Endothelial cell of umbilical vein (primary cell): ENCODE data around the gene CTSC. TPM values are rescaled to one million over a fixed set of nuclear protein-coding genes. Genes with fewer than 3 reads are reported as not detected.

Source experiments
- BruUV-seq: library from RNA; stranded (reverse); fragments of 400-500 nt; replicated peaks from 2 replicates; lab custom pipeline; 2021; lab: Mats Ljungman, UMichigan
- CTCF ChIA-PET: fragments of 300-600, 350-600 bp; sonication (Branson Sonifier 250); formaldehyde crosslinking; loops from one replicate; lab custom pipeline; 2021; ENCODE audit warnings: antibody characterized with exemption, inconsistent platforms; lab: Charles Lee
- POLR2A ChIA-PET: fragments of 300-600, 350-600 bp; sonication (Branson Sonifier 250); formaldehyde crosslinking; loops from one replicate; lab custom pipeline; 2021; ENCODE audit warnings: antibody characterized with exemption, inconsistent platforms; lab: Charles Lee
- DNase-seq: peaks from one replicate; pipeline ENCODE4 v3.0.0-alpha.2; 2011; ENCODE audit warnings: low read depth, low spot score
- FAIRE-seq: peaks from 2 replicates; lab custom pipeline; 2011; peaks lifted over from hg19 to GRCh38; lab: Jason Lieb, UNC
- H2AFZ ChIP-seq: 2 replicates; pipeline ENCODE4 v1.6.0; 2012; ENCODE audit warnings: low read depth, low read length, control low read depth, inconsistent platforms
- H3K27ac ChIP-seq: 2 replicates; pipeline ENCODE4 v1.5.1; 2011; ENCODE audit warnings: low read depth, mild to moderate bottlenecking, control low read depth, low read length, moderate library complexity; ENCODE audit not compliant: insufficient read depth
- H3K27me3 ChIP-seq, 2 experiments: 2 replicates each; pipeline versions ENCODE4 v1.6.0 to v1.6.1; 2011; ENCODE audit warnings: low read length in 2 of 2, mixed read lengths in 1 of 2; ENCODE audit not compliant: control insufficient read depth in 2 of 2, insufficient read depth in 2 of 2
- H3K36me3 ChIP-seq, 2 experiments: 2 replicates in 1 of 2; 3 replicates in 1 of 2; pipeline ENCODE4 v1.5.1; 2011; ENCODE audit warnings: low read length in 2 of 2, mild to moderate bottlenecking in 1 of 2, moderate library complexity in 1 of 2; ENCODE audit not compliant: control insufficient read depth in 2 of 2, insufficient read depth in 2 of 2; ENCODE audit errors: extremely low read depth in 1 of 2
- H3K4me1 ChIP-seq: 3 replicates; pipeline ENCODE4 v1.5.1; 2011; ENCODE audit warnings: mild to moderate bottlenecking, low read length; ENCODE audit not compliant: control insufficient read depth, insufficient read depth; ENCODE audit errors: extremely low read depth
- H3K4me2 ChIP-seq: 2 replicates; pipeline ENCODE4 v1.6.1; 2011; ENCODE audit warnings: low read length, control low read depth, mixed read lengths; ENCODE audit not compliant: insufficient read depth
- H3K4me3 ChIP-seq, 3 experiments: fragments of 200-600 bp in 1 of 3; sonication (generic), shearing (Covaris generic) in 1 of 3; replicated peaks in 1 of 3; 2 replicates each; pipeline ENCODE4 v1.5.1; 2011 to 2016; ENCODE audit warnings: control low read depth in 3 of 3, low read length in 3 of 3, mild to moderate bottlenecking in 2 of 3, inconsistent platforms in 1 of 3, low read depth in 1 of 3, moderate library complexity in 1 of 3; ENCODE audit not compliant: insufficient read depth in 1 of 3
- H3K79me2 ChIP-seq: 2 replicates; pipeline ENCODE4 v1.6.0; 2012; ENCODE audit warnings: low read length, inconsistent platforms; ENCODE audit not compliant: control insufficient read depth, insufficient read depth
- H3K9ac ChIP-seq: replicated peaks from 2 replicates; pipeline ENCODE3; 2011; ENCODE audit warnings: low read length, control low read depth; ENCODE audit not compliant: insufficient read depth; ENCODE audit errors: extremely low read depth
- H3K9me1 ChIP-seq: replicated peaks from 3 replicates; pipeline ENCODE4 v1.6.0; 2011; ENCODE audit warnings: mild to moderate bottlenecking, low read length; ENCODE audit not compliant: control insufficient read depth, insufficient read depth; ENCODE audit errors: extremely low read depth
- H3K9me3 ChIP-seq: replicated peaks from 2 replicates; pipeline ENCODE4 v1.5.1; 2012; ENCODE audit warnings: low read length, inconsistent platforms; ENCODE audit not compliant: control insufficient read depth, insufficient read depth
- H4K20me1 ChIP-seq: replicated peaks from 2 replicates; pipeline ENCODE3; 2011; ENCODE audit warnings: mild to moderate bottlenecking, low read length; ENCODE audit not compliant: control insufficient read depth, insufficient read depth; ENCODE audit errors: extremely low read depth
- EZH2 ChIP-seq: IDR thresholded peaks from 2 replicates; pipeline ENCODE4 v1.6.1; 2012; ENCODE audit warnings: borderline replicate concordance, low read depth, mild to moderate bottlenecking, moderate library complexity, low read length, inconsistent platforms; ENCODE audit not compliant: severe bottlenecking
- FOS ChIP-seq: IDR thresholded peaks from 2 replicates; pipeline ENCODE4 v1.6.1; 2011; ENCODE audit warnings: mild to moderate bottlenecking, low read length, moderate library complexity, borderline replicate concordance; ENCODE audit not compliant: insufficient read depth
- GATA2 ChIP-seq: IDR thresholded peaks from 2 replicates; pipeline ENCODE4 v1.7.0; 2011; ENCODE audit warnings: low read depth, mild to moderate bottlenecking, moderate library complexity, mixed read lengths, low read length; ENCODE audit not compliant: insufficient read length, insufficient read depth
- JUN ChIP-seq: IDR thresholded peaks from 2 replicates; pipeline ENCODE4 v1.6.1; 2011; ENCODE audit warnings: borderline replicate concordance, low read depth; ENCODE audit not compliant: insufficient read length, insufficient read depth
- MYC ChIP-seq: IDR thresholded peaks from one replicate; pipeline ENCODE4 v1.6.1; 2011; ENCODE audit warnings: mild to moderate bottlenecking, low read depth, low read length
- POLR2A ChIP-seq: IDR thresholded peaks from 2 replicates; pipeline ENCODE4 v1.6.1; 2012; ENCODE audit warnings: low read depth, mild to moderate bottlenecking, control low read depth, low read length
- POLR2AphosphoS5 ChIP-seq: IDR thresholded peaks from 2 replicates; pipeline ENCODE4 v1.6.1; 2012; ENCODE audit warnings: low read depth, mild to moderate bottlenecking, control low read depth, low read length, moderate library complexity; ENCODE audit not compliant: insufficient read depth
- dilution Hi-C: fragments of 300-500 bp; cut with MboI; formaldehyde crosslinking; loops from one replicate; pipeline ENCODE4 v1.15.0; 2019; ENCODE audit warnings: low sequenced_read_pairs; ENCODE audit not compliant: extremely low pct_ligation_motif_present
- intact Hi-C: fragments of 100-400 bp; cut with micrococcal nuclease; formaldehyde crosslinking; loops from one replicate; pipeline ENCODE4 v1.10.0; 2022
- polyA plus RNA-seq, 4 experiments: library from polyadenylated mRNA; depleted of rRNA in 3 of 4; stranded (reverse) in 3 of 4; unstranded in 1 of 4; fragments of >200 nt; gene quantifications; 2 replicates each; pipeline versions ENCODE4 v1.2.1 to v1.2.3, GENCODE V29; 2011 to 2012; ENCODE audit warnings: missing spikeins in 1 of 4
- total RNA-seq: library from RNA; stranded (reverse); gene quantifications from 2 replicates; pipeline ENCODE4 v1.2.3, GENCODE V29; 2021
- TF ChIP-seq, protein P1 (sequence below): IDR thresholded peaks from 2 replicates; pipeline ENCODE4 v1.6.1; 2011; ENCODE audit not compliant: insufficient read depth, insufficient read length
- TF ChIP-seq, protein P2 (sequence below), 2 donors: IDR thresholded peaks; 1 replicate in 1 of 2; 2 replicates in 1 of 2; pipeline ENCODE4 v1.5.1; 2011; ENCODE audit warnings: low read length in 2 of 2, mild to moderate bottlenecking in 2 of 2, moderate library complexity in 2 of 2, control low read depth in 1 of 2, inconsistent platforms in 1 of 2, low read depth in 1 of 2; ENCODE audit not compliant: insufficient read depth in 1 of 2; ENCODE audit errors: extremely low read depth in 1 of 2

CTSC gene
- total and polyA plus RNA-seq, 2 donors (not counting 3 experiments of a cell fraction or from before 2014, with no cell fraction given) = 130 to 186 TPM

DNA sequence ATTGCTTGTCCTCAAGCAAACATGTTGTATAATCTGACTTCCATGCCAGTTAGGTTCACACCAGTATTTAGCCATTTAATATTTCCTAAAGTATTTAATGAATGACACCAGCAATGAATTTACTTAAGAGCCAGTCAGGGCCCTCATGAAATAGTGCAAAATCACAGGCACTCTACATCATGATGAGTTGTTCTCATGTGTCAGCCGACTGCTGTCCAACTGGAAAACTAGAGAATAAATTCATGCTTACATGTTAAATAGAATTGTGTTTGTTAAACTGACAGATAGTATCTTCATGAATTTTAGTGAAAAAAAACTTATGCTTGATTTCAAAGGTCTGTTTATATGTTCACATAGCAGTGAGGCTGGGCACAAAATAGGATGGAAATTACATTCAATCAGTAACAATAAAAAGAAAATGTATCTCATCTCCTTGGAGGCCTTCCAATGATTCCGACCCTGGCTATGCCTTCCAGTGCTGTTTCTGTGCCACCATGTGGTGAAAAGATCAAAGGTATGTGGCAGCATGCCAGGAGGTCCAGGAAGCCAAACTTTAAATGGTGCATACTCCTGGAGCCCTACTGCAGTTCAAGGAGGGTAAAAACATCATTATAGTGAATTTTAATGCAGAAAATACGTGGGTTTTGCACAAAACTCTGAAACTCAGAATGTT lies 45.2 kb downstream of the CTSC start:
- Histone ChIP-seq H3K4me1 (peaks cover 5% of the 10 kb centered on the region), H4K20me1 (no peaks in the 10 kb centered on the region), H2AFZ (no peak overlapping the region), H3K9ac (no peak overlapping the region), H3K27me3 (no peaks in the 10 kb centered on the region), H3K9me3 (no peaks in the 10 kb centered on the region), H3K9me1 (no peaks in the 10 kb centered on the region), H3K79me2 (no peaks in the 10 kb centered on the region), H3K4me2 (no peak overlapping the region), H3K4me3 (no peak overlapping the region), H3K36me3 (peaks cover 7 to 9% of the 10 kb centered on the region in 2 experiments), H3K27ac (no peak overlapping the region)
- TF ChIP-seq FOS (no peak), POLR2A (no peak), GATA2 (no peak), POLR2AphosphoS5 (no peak), JUN (no peak), MYC (no peak), EZH2 (no peak)
- TF ChIP-seq, protein P1, sequence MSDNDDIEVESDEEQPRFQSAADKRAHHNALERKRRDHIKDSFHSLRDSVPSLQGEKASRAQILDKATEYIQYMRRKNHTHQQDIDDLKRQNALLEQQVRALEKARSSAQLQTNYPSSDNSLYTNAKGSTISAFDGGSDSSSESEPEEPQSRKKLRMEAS = no peak
- TF ChIP-seq, protein P2, sequence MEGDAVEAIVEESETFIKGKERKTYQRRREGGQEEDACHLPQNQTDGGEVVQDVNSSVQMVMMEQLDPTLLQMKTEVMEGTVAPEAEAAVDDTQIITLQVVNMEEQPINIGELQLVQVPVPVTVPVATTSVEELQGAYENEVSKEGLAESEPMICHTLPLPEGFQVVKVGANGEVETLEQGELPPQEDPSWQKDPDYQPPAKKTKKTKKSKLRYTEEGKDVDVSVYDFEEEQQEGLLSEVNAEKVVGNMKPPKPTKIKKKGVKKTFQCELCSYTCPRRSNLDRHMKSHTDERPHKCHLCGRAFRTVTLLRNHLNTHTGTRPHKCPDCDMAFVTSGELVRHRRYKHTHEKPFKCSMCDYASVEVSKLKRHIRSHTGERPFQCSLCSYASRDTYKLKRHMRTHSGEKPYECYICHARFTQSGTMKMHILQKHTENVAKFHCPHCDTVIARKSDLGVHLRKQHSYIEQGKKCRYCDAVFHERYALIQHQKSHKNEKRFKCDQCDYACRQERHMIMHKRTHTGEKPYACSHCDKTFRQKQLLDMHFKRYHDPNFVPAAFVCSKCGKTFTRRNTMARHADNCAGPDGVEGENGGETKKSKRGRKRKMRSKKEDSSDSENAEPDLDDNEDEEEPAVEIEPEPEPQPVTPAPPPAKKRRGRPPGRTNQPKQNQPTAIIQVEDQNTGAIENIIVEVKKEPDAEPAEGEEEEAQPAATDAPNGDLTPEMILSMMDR (IDR thresholded peaks at IDR 0.05; ENCODE audit: extremely low read depth in 1 of 2, insufficient read depth in 1 of 2, low read depth in 1 of 2, low read length in 2 of 2) = no peak
- intact Hi-C loops = no loop called here
- ChIA-PET POLR2A (no interaction called here), CTCF (interaction anchor here (0.8 to 1.8 kb wide), 6 partner anchors 37 to 276 kb away, joined by 3 to 8 read pairs (median 4); no protein-coding TSS in a partner anchor)
- FAIRE-seq (no peak), DNase-seq (peak; percentile 57)
- dilution Hi-C loops = no loop called here
- no TSS peak for BruUV-seq
